GM19395 (cell line): ENCODE data around the gene CDC5L.

ENCODE experiments used
- ATAC-seq: cut with Tn5 transposase; IDR thresholded peaks from one replicate; pipeline ENCODE4 v1.9.1; 2021; ENCODE audit warnings: mild to moderate bottlenecking, moderate library complexity; ENCODE audit not compliant: unreplicated experiment

The CDC5L gene

DNA sequence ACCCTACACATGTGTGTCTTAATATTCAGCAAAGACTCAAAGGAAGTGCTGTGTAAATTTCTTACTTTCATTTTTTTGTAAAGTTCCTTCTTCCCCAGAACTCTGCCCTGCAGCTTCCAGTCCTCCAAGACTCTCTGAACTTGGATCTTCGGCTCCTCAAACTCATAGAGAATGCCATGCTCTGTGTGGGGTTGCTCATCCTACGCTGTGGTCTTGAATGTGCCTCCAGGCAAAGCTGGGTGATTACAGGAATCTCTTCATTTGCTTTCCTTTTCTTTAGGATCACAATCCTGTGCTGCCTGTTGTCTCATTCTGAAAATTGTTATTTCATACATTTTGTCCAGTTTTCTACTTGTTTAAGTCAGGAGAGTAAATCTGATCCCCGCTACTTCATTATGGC lies 14.5 kb upstream of the CDC5L start:
- no peak for ATAC-seq

DNA sequence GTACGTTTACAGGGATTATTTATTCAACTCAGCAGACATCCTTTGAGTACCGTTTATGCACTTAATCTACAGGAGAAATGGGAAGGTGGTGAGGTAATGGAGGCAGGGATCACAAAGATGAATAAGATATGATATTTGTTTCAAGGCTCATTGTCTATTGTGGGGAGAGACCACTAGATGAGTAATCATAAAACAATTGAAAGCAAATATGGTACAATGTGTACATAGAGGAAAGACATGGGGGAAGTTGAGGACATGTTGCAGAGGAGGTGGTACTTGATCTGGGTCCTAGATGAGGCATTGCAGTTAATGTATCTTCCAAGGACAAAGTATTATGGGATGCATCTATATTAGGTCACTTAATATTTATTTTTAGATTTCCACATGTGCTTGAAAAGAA lies 13.7 kb upstream of the CDC5L start:
- no peak for ATAC-seq

DNA sequence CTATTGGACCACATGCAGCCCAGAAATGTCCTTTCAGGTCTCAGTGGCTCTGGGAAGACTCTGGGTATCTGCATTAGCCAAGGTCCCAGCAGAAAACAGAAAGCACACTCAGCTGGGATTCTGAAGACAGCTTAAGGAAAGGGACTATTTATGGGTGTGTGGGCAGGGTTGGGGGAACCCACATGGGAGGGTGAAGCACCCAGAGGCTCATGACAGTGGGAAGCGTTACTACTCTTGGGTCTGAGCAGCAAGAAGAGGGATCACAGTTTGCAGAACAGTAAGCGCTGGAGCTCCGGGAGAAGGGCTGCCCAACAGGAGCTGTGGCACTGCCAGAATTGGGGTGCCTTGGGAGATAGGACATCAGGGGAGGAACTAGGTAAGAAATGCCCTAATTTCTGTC lies 12.4 kb upstream of the CDC5L start:
- no peak for ATAC-seq

DNA sequence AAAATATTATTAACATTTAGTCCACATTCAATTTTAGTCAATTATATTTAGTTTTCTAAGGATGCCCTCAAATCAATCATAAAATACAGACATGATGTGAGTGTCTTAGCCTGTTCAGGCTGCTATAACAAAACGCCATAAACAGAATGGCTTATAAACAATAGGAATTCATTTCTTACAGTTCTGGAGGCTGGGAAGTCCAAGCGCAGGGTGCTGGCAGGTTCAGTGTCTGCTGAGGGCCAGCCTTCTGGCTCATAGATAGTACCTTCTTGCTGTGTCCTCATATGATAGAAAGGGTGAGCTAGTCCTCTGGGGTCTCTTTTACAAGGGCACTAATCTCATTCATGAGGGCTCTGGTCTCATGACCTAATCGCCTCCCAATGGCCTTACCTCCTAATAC lies 10.0 kb upstream of the CDC5L start:
- no peak for ATAC-seq

DNA sequence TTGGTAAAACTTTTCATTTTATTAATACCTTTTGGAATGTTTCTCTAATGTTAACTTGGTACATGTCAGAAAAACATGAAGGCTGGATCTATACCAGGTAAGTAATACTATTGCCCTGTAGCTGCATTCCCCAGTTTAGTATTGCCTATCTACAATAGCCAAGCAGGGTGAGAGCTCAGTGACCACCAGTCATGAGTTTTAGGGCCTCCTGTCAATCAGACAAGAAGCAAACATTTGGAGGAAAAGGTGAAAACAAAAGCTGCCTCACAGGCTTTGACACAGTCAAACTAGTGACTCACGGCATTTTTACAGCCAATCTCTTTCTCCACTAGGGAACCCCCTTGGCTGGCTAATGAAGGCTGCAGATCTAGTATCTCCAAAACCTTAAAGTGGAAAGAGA lies 9.5 kb upstream of the CDC5L start:
- ATAC-seq, result no peak

DNA sequence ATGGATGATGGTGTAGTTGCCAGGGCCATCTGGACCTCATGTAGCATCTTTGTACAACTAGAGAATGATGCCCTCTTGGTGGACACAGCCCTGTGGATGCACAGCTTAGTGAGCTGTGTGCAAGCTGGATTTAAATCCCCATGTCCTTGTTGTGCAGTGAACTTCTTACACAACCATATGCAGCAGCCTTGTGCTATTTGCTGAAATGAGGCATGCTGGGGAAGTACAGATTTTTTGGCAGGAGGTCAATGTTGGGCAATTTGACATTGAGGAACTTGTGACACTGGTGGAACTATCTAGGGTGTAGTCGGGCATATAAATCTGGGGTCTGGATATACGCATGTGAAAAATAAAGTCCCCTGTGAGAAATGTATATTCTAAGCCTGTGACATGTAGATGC lies 5.8 kb upstream of the CDC5L start:
- ATAC-seq, result no peak

DNA sequence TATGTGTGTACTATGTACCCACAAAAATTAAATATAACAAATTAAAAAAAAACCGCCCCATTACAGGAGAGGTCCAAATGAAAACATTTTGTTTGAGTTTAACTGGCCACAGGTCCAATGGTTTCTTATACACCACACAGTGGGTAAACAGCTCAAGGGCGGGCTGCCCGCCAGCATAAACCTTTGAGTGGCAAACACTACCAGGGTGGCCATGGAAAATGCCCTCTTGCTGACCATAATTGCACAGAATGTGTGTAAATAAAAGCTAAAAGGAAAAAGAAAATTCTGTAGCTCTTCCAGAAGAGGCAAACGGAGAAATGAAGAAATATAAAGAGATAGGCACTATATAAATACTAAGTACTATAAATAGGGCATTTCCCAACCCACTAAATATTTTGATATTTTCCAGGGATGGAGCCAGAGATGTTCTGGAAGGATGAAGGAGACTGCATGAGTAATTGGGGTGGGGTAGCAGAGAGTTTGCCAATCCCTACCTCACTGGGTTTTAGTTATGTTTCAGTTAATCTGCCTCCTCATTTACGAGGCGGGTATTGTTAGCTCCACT lies 1.1 kb upstream of the CDC5L start:
- ATAC-seq, result no peak

DNA sequence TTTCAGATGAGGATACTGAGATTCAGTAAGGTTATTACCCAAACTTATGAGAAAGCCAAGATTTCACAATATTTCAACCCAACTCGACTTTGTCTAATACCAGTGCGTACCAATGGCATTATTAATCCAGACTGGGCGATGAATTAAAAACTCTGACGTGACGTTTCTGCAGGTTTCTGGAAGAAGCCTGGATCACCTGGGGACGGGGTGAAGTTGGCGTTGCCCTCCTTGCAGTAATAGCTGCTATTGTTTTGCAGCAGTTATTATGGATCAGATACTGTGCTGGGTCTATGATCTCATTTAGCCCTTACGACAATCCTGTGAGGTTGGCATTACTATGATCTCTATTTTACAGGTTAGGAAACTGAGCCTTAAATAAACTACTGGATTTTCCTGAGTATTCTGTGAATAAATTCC lies 569 bp upstream of the CDC5L start:
- ATAC-seq, result peak; percentile 13

DNA sequence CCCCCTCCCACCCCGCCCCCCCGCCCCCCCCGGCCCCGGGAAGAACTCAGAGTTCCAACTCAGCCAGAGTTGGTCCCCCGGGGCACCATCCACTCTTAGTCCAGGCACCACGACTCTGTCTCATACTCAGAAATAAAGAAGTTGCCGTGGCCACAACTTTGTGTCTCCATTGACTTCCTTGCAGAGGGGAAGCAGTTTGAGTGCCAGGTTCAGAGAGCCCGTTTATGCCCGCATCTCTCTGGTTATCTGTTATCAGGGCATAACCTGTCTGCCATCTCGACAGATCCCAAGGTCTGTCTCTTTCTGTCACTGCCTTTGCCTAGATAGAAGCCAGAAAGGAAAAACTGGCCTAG lies 605 bp downstream of the CDC5L start:
- peak; percentile 7 for ATAC-seq

DNA sequence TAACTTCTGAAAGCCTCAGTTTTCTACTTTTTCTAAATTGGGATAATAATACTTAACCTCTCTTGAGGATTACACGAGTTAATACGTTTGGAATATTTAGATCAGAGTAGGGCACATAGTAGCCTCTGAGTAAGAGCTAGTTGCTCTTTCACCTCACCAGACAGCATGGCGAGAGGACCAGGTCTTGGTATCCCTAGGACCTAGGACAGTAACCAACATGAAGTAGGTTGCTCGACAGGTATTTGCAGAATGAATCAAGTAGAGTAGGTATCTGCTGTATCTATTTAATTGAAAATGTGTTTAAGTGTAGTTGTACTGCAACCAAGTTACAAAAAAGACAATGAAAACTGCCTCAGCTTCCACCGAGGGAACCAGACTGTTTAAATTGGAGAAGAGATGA lies 1.4 kb downstream of the CDC5L start:
- ATAC-seq, result no peak

DNA sequence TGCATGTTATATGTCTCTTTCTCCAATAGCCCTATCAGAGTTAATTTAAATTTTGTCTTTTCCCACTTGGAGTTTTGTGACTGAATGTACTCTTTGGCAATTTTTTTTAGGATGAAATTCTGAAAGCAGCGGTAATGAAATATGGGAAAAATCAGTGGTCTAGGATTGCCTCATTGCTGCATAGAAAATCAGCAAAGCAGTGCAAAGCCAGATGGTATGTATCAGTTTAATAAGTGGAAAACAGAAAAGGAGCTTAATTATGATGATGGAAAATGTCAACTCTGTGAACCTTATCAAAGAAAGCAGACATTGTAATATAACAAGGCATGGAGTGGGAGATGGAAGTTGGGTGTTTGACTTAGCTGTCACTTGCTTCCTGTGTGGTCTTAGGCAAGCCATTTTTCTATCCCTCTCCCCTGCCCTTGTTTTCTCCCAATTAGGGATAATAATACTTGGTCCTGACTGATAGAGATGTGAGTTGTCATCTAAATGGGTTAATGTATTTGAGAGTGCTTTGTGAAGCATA lies 2.7 kb downstream of the CDC5L start:
- no peak for ATAC-seq

DNA sequence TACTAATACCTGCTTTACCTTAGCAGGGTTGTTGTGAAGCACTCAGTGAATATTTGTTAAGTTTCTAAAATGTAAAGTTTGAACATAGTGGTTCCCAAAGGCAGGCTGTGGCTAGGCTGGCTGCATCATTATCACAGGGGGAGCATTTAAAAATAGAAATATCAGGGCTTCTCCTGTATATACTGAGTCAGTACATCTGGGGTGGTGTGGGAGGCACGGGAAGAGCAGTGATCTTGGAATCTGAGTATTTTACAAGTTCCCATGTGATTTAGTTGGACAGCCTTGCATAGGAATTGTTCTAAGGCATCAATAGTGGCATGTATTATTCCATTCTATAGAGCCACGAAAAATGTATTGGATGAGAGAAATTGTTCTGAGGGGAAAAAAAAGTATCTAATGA lies 8.0 kb downstream of the CDC5L start:
- no peak for ATAC-seq

DNA sequence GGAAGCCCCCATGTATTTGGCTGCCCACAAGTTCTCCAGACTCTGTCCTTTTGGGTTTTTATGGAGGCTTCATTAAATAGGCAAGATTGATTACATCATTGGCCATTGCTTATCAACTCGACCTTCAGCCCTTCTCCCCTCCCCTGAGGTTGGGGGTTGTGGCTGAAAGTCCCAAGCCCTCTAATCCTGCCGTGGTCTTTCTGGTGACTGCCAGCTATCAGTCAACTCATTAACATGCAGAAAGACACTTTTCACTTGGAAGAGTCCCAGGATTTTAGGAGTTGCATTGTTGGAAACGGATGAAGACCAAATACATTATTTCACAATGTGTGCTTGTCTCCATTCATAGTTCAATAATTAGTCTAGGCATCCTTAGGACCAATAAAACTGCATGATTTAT lies 9.5 kb downstream of the CDC5L start:
- no peak for ATAC-seq

DNA sequence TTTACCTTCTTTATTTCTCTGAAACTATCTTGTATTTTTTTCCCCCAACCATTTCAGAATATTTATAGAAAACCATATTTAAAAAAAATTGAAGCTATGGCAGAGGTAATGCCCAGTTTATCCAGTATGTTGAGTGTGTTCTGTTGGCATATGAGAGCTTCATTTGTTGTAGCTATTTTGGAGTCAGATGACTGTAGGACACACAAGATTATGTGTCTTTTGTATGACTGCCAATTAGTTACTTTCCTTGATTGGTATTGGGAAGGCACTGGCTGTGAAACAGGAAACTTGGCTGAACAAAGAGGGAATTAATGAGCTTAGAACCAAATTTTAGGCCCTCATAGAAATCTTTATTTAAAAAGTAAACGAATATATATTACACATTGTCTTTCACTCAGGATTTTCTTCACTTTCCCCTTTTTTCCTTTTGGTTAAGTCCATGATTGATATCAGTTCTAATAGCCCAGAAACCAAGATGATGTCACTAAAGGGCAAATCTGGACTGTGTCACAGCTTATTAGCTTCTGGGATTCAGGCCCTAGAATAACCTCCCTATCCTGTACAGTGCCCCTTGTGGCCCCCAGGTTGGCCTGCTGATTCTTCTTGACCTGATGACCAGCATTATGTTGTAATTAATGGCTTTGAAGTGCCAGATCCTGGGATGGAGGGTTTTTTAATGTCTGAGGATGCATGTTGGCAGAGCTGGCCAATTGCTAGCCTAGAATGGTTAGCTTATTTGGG lies 10.1 kb downstream of the CDC5L start:
- ATAC-seq, result no peak

DNA sequence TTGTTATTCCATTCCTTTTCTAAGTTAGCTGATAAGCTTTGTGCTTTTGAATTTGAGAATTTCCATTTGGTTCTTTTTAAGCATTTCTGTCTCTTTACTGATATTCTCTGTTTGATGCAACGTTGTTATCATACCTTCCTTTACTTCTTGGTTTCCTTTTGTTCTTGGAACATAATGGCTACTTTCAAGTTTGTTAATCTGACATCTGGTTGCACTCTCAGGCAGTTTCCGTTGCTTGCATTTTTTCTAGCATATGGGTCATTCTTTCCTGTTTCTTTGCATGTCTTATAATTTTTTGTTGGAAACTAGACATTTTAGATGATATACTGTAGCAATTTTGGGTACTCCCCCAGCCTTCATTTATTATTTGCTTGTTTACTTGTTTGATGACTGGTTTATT lies 12.5 kb downstream of the CDC5L start:
- no peak for ATAC-seq

DNA sequence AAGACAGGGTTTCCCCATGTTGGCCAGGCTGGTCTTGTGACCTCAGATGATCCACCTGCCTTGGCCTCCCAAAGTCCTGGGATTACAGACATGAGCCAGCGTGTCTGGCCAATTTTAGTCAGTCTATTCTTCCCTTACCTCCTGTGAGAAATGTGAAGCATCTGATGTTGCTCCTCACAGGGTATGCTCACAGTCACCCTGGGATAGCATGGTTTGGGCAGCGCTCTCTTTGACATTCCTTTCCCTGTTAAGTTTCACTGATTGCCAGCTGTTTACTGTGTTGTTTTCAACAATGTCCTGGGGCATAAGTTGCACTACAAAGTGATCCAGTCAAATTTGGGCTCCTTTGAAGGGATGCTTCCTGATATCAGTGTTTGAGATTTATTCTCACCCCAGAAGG lies 13.1 kb downstream of the CDC5L start:
- ATAC-seq, result no peak

DNA sequence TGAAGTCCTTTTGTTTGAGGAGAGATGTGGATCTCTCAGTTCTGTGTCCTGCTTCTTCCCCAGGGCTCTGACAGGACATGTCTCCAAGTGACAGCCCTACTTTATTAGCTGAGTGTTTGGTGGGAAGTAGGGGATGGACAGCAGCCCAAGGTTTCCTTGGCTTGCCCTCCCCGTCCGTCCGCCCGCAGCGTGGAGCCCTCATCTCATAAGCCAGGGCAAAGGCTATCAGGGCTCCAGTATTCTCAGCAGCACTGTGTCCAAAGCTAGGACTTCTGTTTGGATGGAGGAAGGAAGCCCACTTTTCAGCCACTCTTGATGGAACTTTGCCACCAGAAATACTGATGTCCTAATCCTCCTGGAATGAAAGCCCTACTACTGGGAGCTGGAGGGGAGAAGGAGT lies 13.6 kb downstream of the CDC5L start:
- no peak for ATAC-seq

DNA sequence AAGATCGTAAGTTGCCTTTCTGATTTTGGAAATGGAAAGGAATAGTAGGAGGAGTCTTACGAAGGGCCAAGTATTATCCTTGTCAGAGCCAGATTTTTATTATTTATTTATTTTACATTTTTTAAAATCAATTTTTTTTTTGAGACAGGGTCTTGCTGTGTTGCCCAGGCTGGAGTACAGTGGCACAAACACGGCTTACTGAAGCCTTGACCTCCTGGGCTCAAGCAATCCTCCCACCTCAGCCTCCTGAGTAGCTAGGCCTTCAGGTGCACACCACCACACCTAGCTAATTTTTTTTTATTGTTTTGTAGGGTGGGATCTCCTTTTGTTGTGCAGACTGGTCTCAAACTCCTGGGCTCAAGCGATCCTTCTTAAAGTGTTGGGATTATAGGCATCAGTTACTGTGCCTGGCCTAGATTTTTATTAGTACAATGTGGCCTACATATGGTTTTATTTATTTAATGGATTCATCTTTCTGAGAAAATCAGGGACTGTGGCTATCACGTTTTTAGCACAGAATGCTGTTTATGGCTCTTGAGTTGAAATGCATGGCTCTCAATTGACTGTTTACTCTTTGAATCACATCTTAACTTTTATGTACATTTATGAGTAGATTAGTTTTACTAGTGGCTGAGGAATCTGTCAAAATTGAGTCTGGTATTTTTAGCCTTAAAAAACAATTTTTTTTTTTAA lies 16.7 kb downstream of the CDC5L start:
- ATAC-seq, result no peak

DNA sequence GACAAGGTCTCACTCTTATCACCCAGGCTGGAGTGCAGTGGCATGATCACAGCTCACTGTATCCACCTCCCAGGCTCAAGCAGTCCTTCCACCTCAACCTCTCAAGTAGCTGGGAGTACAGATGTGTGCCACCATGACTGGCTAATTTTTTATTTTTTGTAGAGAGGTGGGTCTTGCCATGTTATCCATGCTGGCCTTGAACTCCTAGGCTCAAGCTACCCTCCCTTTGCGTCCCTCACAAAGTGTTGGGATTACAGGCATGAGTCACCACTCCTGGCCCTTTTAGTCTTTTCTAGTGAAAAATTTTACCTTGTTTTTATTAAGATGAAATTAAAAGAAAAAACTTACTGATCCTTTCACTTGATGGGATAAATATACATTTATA lies 17.2 kb downstream of the CDC5L start:
- no peak for ATAC-seq

DNA sequence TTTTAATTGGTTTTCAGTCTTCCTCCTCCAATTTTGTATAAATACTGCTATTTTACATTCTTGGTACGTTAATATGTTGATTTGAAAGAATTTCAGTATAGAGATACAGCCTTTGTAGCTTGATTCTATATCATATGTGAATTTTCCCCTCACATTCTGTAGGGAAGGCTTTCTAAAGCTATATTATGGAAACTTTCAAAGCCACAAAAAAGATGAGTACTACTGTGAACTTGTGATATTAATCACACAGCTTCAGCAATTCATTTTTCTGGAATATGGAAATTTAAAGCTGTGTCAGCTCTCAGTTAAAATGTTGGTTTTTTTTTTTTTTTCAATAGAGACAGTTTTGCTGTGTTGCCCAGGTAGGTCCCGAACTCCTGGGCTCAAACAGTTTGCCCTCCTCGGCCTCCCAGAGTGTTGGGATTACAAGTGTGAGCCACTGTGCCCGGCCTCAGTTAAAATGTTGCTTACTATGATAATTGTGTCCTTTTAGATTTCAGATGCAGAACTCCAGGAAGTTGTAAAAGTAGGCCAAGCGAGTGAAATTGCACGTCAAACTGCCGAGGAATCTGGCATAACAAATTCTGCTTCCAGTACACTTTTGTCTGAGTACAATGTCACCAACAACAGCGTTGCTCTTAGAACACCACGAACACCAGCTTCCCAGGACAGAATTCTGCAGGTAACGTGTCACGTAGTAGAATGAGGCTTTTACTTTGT lies 20.6 kb downstream of the CDC5L start:
- no peak for ATAC-seq

DNA sequence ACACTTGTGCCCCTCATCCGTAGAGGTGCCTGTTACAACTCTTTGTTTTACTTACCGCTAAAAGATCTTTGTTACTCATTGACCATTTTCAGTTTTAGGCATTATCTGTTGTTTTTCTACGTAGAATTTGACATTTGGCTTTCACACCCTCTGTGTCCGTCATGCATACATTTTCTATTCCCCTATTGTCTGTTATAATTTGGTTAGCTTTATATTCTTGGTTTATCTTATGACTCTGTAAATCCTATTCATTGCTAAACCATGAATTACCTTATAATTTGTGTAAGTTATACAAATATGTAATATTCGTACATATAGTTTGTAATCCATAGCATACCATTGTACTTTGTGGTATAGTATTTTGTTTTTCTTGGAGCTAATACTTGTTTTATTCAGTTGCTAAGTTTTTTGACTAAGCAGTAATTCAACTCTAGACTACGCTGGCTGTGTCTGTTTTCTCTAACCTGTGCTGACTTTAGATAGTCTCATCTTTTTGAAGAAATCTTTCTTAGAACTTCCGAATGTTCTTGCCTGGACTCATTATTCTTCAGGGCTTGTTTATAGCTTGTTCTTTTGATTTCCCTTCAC lies 21.8 kb downstream of the CDC5L start:
- ATAC-seq, result no peak
